Neural progenitor cell (in vitro differentiated cells): Measurements from ENCODE around the gene INTS4.

Source experiments
- EZH2 ChIP-seq: fragments of 200-600 bp; sonication (generic); IDR thresholded peaks from 2 replicates; pipeline ENCODE4 v1.6.1; 2017; ENCODE audit warnings: antibody characterized with exemption, mild to moderate bottlenecking, moderate library complexity
- EZH2phosphoT487 ChIP-seq: fragments of 200-600 bp; sonication (generic); IDR thresholded peaks from 2 replicates; pipeline ENCODE4 v1.6.1; 2017; ENCODE audit warnings: antibody characterized with exemption
- TF ChIP-seq, protein P1 (sequence below): fragments of 200-600 bp; sonication (generic); IDR thresholded peaks from 2 replicates; pipeline ENCODE4 v1.5.1; 2017; ENCODE audit warnings: antibody characterized with exemption, mild to moderate bottlenecking

DNA sequence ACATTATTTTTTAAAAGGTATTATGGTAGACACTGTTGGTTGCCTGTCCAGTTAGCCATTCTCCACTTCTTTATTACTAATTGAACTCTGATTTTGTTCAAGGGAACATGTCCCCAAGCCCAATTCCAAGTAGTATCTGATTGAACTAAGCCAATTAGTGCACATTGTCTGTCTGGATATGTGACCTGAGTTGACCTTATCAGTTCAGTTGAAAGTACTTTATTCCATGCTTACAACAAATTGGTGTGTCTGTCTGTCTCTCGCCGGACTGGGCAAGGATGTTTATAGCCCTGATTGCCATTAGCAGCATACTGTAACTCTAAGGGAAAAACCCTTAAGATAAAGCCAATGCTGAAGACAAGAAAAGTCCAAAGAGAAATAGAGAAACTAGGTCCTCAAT is 85.6 kb downstream of the INTS4 start:
- TF ChIP-seq EZH2phosphoT487 (no peak), EZH2 (no peak)
- TF ChIP-seq, protein P1, sequence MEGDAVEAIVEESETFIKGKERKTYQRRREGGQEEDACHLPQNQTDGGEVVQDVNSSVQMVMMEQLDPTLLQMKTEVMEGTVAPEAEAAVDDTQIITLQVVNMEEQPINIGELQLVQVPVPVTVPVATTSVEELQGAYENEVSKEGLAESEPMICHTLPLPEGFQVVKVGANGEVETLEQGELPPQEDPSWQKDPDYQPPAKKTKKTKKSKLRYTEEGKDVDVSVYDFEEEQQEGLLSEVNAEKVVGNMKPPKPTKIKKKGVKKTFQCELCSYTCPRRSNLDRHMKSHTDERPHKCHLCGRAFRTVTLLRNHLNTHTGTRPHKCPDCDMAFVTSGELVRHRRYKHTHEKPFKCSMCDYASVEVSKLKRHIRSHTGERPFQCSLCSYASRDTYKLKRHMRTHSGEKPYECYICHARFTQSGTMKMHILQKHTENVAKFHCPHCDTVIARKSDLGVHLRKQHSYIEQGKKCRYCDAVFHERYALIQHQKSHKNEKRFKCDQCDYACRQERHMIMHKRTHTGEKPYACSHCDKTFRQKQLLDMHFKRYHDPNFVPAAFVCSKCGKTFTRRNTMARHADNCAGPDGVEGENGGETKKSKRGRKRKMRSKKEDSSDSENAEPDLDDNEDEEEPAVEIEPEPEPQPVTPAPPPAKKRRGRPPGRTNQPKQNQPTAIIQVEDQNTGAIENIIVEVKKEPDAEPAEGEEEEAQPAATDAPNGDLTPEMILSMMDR: no peak
